ENCODE data around the gene DAG1.

The DAG1 gene

DNA sequence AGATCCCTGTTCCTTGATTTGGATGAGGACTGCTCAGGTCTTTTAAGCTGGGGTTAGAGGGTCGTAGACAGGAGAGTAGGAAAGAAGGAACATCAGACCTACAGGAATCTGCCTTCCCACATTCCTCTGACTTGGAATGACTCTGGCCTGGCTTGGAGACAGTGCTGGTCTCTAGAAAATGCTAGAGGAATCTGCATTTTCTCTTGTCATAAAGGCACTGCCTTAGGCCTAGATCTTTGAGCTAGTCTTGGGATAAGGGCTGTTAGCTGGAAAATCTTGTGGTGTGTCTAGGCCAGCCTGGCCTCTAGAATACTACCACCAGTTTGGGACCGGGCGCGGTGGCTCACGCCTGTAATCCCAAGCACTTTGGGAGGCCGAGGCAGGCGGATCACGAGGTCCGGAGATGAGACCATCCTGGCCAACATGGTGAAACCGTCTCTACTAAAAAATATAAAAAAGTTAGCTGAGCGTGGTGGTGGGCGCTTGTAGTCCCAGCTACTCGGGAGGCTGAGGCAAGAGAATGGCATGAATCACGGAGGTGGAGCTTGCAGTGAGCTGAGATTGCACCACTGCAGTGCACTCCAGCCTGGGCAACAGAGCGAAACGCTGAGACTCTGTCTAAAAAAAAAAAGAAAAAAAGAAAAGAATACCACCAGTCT is 66.9 kb downstream of the DAG1 start:
- Histone ChIP-seq H3K36me3 (ENCODE audit: insufficient read depth, low read length) (peaks cover 23% of the 10 kb centered on the region), H3K4me1 (ENCODE audit: insufficient read depth, low read length) (peaks cover 29% of the 10 kb centered on the region), H3K27ac (ENCODE audit: low read depth, low read length) (no peak overlapping the region), H3K4me3 (ENCODE audit: low read depth in 1 of 2, low read length in 2 of 2) (no peak overlapping the region), H3K9ac (ENCODE audit: low read length) (no peak overlapping the region), H3K27me3 (ENCODE audit: control insufficient read depth in 1 of 2, insufficient read depth in 2 of 2, low read length in 2 of 2) (no peaks in the 10 kb centered on the region), H3K9me3 (ENCODE audit: low read length) (no peaks in the 10 kb centered on the region)

DNA sequence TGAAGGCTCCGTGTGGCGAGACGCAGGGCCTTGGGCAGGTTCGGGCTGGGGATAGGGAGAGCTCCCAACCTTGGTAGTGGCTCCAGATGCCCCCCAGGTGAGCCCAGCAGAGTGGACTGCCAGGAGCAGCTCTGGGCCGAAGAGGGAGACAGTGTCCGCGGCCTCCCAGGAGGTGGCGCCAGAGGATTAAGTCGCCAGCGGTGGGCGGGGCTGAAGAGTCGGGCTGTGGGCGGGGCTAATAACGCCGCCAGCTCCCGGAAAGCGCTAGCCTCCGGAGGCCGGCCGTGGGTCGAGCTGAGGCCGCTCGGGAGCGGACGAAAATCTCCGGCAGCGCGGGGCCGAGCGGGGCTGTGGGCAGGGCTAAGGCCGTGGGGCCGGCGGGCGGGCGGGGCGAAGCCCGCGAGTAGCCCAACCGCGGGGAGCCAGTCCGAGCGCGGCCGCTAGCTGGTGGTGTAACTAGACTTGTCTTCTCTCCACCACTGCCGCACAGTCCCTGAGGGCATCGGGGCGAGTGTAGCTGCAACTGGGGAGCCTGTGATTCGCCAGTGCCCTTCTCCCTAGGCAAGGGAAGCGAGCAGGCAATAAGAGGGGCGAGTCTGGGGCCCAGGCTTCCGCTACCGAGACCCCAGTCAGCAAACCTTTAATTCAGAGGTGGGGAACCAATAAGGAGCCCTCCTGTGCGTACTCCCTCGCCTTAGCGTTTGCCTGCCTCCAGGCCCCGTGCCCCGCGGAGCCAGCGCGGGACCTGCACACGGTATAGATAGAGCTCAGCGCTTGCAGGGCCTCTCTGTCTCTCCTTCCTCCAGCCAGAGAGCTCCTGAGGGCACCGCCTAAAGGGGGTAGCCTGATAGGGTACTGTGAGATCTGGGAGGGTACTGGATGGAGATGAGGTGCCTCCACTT is 69.8 kb downstream of the DAG1 start:
- peak overlapping the region; percentile 65 for H3K9ac ChIP-seq (ENCODE audit: low read length)
- H3K27me3 ChIP-seq (ENCODE audit: control insufficient read depth in 1 of 2, insufficient read depth in 2 of 2, low read length in 2 of 2): no peaks in the 10 kb centered on the region
- H3K36me3 ChIP-seq (ENCODE audit: insufficient read depth, low read length): peaks cover 4% of the 10 kb centered on the region
- H3K4me1 ChIP-seq (ENCODE audit: insufficient read depth, low read length): peaks cover 16% of the 10 kb centered on the region
- H3K27ac ChIP-seq (ENCODE audit: low read depth, low read length): peak overlapping the region; percentile 77
- peak overlapping the region; percentile 62 to 73 for H3K4me3 ChIP-seq (ENCODE audit: low read depth in 1 of 2, low read length in 2 of 2)
- H3K9me3 ChIP-seq (ENCODE audit: low read length): no peaks in the 10 kb centered on the region

- Histone ChIP-seq H3K27ac (ENCODE audit: low read depth, low read length) (no peak overlapping the region), H3K9me3 (ENCODE audit: low read length) (no peaks in the 10 kb centered on the region), H3K9ac (ENCODE audit: low read length) (no peak overlapping the region), H3K27me3 (ENCODE audit: control insufficient read depth in 1 of 2, insufficient read depth in 2 of 2, low read length in 2 of 2) (no peaks in the 10 kb centered on the region), H3K4me1 (ENCODE audit: insufficient read depth, low read length) (peaks cover 16% of the 10 kb centered on the region), H3K4me3 (ENCODE audit: low read depth in 1 of 2, low read length in 2 of 2) (no peak overlapping the region), H3K36me3 (ENCODE audit: insufficient read depth, low read length) (no peaks in the 10 kb centered on the region)
Observed at GRCh38 chr3:49552087-49552486, 82.0 kb downstream of the DAG1 start.

DNA sequence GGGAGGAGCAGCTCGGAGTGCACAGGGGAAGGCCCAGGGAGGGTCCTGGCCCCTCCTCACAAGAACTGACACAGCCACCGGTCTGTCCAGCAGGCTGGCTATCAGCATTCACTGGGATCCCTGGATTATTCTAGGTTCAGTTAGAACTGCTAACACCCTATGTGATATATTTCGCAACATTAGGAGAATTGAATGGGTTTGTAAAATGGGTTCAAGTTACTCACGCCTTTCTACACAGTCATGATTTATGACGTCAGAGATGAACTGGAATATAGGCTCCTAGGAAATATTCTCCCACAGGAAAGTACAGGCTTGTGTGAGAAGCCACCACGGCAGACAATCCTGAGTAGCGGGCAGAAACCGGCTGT is 83.2 kb downstream of the DAG1 start:
- Histone ChIP-seq H3K27me3 (ENCODE audit: control insufficient read depth in 1 of 2, insufficient read depth in 2 of 2, low read length in 2 of 2) (no peaks in the 10 kb centered on the region), H3K9me3 (ENCODE audit: low read length) (no peaks in the 10 kb centered on the region), H3K4me1 (ENCODE audit: insufficient read depth, low read length) (peaks cover 16% of the 10 kb centered on the region), H3K27ac (ENCODE audit: low read depth, low read length) (no peak overlapping the region), H3K36me3 (ENCODE audit: insufficient read depth, low read length) (no peaks in the 10 kb centered on the region), H3K9ac (ENCODE audit: low read length) (no peak overlapping the region), H3K4me3 (ENCODE audit: low read depth in 1 of 2, low read length in 2 of 2) (peak overlapping the region; percentile 67 to 95)

GRCh38 chr3:49553692-49554632 is 83.9 kb downstream of the DAG1 start, which contains the start of gene BSN:
BSN (plus strand) TSS chr3:49554477; CDS start chr3:49554603, 126 bp downstream.
- Histone ChIP-seq H3K36me3 (ENCODE audit: insufficient read depth, low read length) (no peaks in the 10 kb centered on the region), H3K27ac (ENCODE audit: low read depth, low read length) (peak within 1 kb of the TSS; percentile 79), H3K9me3 (ENCODE audit: low read length) (no peaks in the 10 kb centered on the region), H3K4me1 (ENCODE audit: insufficient read depth, low read length) (peaks cover 16% of the 10 kb centered on the region), H3K9ac (ENCODE audit: low read length) (peak within 1 kb of the TSS; percentile 59), H3K27me3 (ENCODE audit: control insufficient read depth in 1 of 2, insufficient read depth in 2 of 2, low read length in 2 of 2) (no peaks in the 10 kb centered on the region), H3K4me3 (ENCODE audit: low read depth in 1 of 2, low read length in 2 of 2) (peak within 1 kb of the TSS; percentile 67 to 95)

DNA sequence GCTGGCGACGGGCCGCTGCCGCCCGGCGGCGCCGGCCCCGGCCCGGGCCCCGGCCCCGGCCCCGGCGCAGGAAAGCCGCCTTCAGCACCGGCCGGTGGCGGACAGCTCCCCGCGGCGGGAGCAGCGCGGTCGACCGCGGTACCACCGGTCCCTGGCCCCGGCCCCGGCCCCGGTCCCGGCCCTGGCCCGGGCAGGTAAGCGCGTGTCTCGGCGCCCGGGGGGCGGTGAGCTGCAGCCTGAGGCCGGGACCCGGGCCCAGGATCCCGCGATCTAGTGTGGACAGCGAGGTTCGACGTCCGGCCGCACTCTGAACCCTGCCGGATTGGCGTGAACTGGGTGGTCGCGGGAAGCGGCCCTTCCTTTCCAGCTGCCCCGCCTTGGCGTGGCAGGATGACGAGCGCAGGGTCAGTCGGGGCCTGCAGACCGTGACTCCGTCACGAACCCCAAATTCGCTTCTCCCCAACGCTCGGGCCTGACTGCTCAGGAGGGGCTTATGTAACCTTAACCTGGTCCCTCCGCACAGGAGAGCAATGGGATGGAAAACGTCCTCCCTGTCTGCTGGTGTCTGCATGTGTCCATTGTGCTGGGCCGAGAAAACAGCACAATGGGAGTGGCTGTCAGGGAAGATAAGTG is 84.7 kb downstream of the DAG1 start:
- H3K9ac ChIP-seq (ENCODE audit: low read length): no peak overlapping the region
- H3K36me3 ChIP-seq (ENCODE audit: insufficient read depth, low read length): no peaks in the 10 kb centered on the region
- H3K4me3 ChIP-seq (ENCODE audit: low read depth in 1 of 2, low read length in 2 of 2): peak overlapping the region; percentile 15 to 51
- H3K9me3 ChIP-seq (ENCODE audit: low read length): no peaks in the 10 kb centered on the region
- no peaks in the 10 kb centered on the region for H3K27me3 ChIP-seq (ENCODE audit: control insufficient read depth in 1 of 2, insufficient read depth in 2 of 2, low read length in 2 of 2)
- H3K4me1 ChIP-seq (ENCODE audit: insufficient read depth, low read length): peaks cover 16% of the 10 kb centered on the region
- H3K27ac ChIP-seq (ENCODE audit: low read depth, low read length): no peak overlapping the region

- no peak overlapping the region for H3K9ac ChIP-seq (ENCODE audit: low read length)
- H3K27me3 ChIP-seq (ENCODE audit: control insufficient read depth in 1 of 2, insufficient read depth in 2 of 2, low read length in 2 of 2): no peaks in the 10 kb centered on the region
- H3K9me3 ChIP-seq (ENCODE audit: low read length): no peaks in the 10 kb centered on the region
- no peak overlapping the region for H3K27ac ChIP-seq (ENCODE audit: low read depth, low read length)
- H3K36me3 ChIP-seq (ENCODE audit: insufficient read depth, low read length): no peaks in the 10 kb centered on the region
- H3K4me1 ChIP-seq (ENCODE audit: insufficient read depth, low read length): peaks cover 16% of the 10 kb centered on the region
- H3K4me3 ChIP-seq (ENCODE audit: low read depth in 1 of 2, low read length in 2 of 2): no peak overlapping the region
Observed at GRCh38 chr3:49556500-49557275, 86.6 kb downstream of the DAG1 start.

GRCh38 chr3:49563040-49563578 is 93.0 kb downstream of the DAG1 start:
- Histone ChIP-seq H3K4me1 (ENCODE audit: insufficient read depth, low read length) (no peaks in the 10 kb centered on the region), H3K27me3 (ENCODE audit: control insufficient read depth in 1 of 2, insufficient read depth in 2 of 2, low read length in 2 of 2) (no peaks in the 10 kb centered on the region), H3K27ac (ENCODE audit: low read depth, low read length) (no peak overlapping the region), H3K4me3 (ENCODE audit: low read depth in 1 of 2, low read length in 2 of 2) (no peak overlapping the region), H3K9me3 (ENCODE audit: low read length) (no peaks in the 10 kb centered on the region), H3K36me3 (ENCODE audit: insufficient read depth, low read length) (no peaks in the 10 kb centered on the region), H3K9ac (ENCODE audit: low read length) (no peak overlapping the region)

DNA sequence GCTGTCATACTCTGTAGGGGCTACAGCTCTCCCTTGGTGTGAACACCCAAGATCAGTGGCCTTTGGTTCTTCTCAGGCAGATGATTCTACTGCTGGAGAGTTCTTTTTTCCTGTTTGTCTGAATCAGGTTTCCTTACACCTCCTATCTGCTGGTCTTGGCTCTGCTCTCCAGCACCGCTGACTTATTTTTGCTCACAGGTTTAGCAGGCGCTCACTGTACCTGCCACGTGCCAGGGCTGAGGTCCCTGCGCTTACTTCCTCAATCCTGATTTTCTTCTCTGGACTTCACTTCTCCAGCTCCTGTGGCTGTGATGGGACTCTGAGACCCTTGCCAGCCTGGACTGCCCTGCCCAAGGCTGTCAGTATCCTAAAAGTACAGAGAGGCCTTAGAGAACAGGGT is 93.7 kb downstream of the DAG1 start:
- no peaks in the 10 kb centered on the region for H3K4me1 ChIP-seq (ENCODE audit: insufficient read depth, low read length)
- H3K27me3 ChIP-seq (ENCODE audit: control insufficient read depth in 1 of 2, insufficient read depth in 2 of 2, low read length in 2 of 2): no peaks in the 10 kb centered on the region
- no peak overlapping the region for H3K4me3 ChIP-seq (ENCODE audit: low read depth in 1 of 2, low read length in 2 of 2)
- H3K36me3 ChIP-seq (ENCODE audit: insufficient read depth, low read length): no peaks in the 10 kb centered on the region
- H3K9ac ChIP-seq (ENCODE audit: low read length): no peak overlapping the region
- H3K27ac ChIP-seq (ENCODE audit: low read depth, low read length): no peak overlapping the region
- H3K9me3 ChIP-seq (ENCODE audit: low read length): no peaks in the 10 kb centered on the region

DNA sequence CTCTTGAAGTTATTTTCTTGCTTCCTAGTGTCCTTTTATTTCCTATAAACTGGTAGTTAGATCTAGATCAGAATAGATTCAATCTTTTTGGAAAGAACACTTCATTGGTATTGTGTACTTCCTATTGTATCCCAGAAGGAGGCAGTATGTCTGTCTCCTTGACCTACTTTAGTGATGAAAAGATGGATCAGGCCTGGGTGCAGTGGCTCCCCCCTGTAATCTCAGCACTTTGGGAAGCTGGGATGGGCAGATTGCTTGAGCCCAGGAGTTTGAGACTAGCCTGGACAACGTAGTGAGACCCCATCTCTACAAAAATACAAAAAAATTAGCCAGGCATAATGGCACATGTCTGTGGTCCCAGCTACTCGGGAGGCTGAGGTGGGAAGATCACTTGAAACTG is 96.2 kb downstream of the DAG1 start:
- Histone ChIP-seq H3K27me3 (ENCODE audit: control insufficient read depth in 1 of 2, insufficient read depth in 2 of 2, low read length in 2 of 2) (no peaks in the 10 kb centered on the region), H3K4me3 (ENCODE audit: low read depth in 1 of 2, low read length in 2 of 2) (no peak overlapping the region), H3K27ac (ENCODE audit: low read depth, low read length) (no peak overlapping the region), H3K9ac (ENCODE audit: low read length) (no peak overlapping the region), H3K9me3 (ENCODE audit: low read length) (no peaks in the 10 kb centered on the region), H3K36me3 (ENCODE audit: insufficient read depth, low read length) (no peaks in the 10 kb centered on the region), H3K4me1 (ENCODE audit: insufficient read depth, low read length) (no peaks in the 10 kb centered on the region)

Measured in muscle layer of colon (tissue), 2 donors.